ENCODE results near the gene ARHGEF26.

The ARHGEF26 gene

GRCh38 chr3:154113609-154114008 lies 7.6 kb upstream of the ARHGEF26 start:
- DNase-seq (ENCODE audit: low read depth): no peak

GRCh38 chr3:154115332-154115731 lies 5.9 kb upstream of the ARHGEF26 start:
- DNase-seq (ENCODE audit: low read depth): no peak

- DNase-seq (ENCODE audit: low read depth): no peak
Observed at GRCh38 chr3:154119951-154120350, 1.2 kb upstream of the ARHGEF26 start.

GRCh38 chr3:154121701-154122551 lies 736 bp downstream of the ARHGEF26 start:
- DNase-seq (ENCODE audit: low read depth): no peak

GRCh38 chr3:154122552-154122911 lies 1.3 kb downstream of the ARHGEF26 start:
- DNase-seq (ENCODE audit: low read depth): no peak

GRCh38 chr3:154122912-154123559 lies 1.8 kb downstream of the ARHGEF26 start:
- no peak for DNase-seq (ENCODE audit: low read depth)

- DNase-seq (ENCODE audit: low read depth): no peak
Observed at GRCh38 chr3:154123906-154124305, 2.7 kb downstream of the ARHGEF26 start.

GRCh38 chr3:154125378-154126030 lies 4.3 kb downstream of the ARHGEF26 start:
- no peak for DNase-seq (ENCODE audit: low read depth)

GRCh38 chr3:154126651-154127050 lies 5.5 kb downstream of the ARHGEF26 start:
- DNase-seq (ENCODE audit: low read depth): no peak

GRCh38 chr3:154129625-154130024 lies 8.4 kb downstream of the ARHGEF26 start:
- no peak for DNase-seq (ENCODE audit: low read depth)

GRCh38 chr3:154130540-154130939 lies 9.3 kb downstream of the ARHGEF26 start:
- no peak for DNase-seq (ENCODE audit: low read depth)

- no peak for DNase-seq (ENCODE audit: low read depth)
Observed at GRCh38 chr3:154131830-154132229, 10.6 kb downstream of the ARHGEF26 start.

GRCh38 chr3:154132777-154133375 lies 11.7 kb downstream of the ARHGEF26 start:
- no peak for DNase-seq (ENCODE audit: low read depth)

- DNase-seq (ENCODE audit: low read depth): no peak
Observed at GRCh38 chr3:154135511-154136173, 14.5 kb downstream of the ARHGEF26 start.

- DNase-seq (ENCODE audit: low read depth): no peak
Observed at GRCh38 chr3:154137036-154137435, 15.8 kb downstream of the ARHGEF26 start.

GRCh38 chr3:154139996-154140436 lies 18.8 kb downstream of the ARHGEF26 start:
- no peak for DNase-seq (ENCODE audit: low read depth)

GRCh38 chr3:154142608-154143007 lies 21.4 kb downstream of the ARHGEF26 start:
- DNase-seq (ENCODE audit: low read depth): no peak

- no peak for DNase-seq (ENCODE audit: low read depth)
Observed at GRCh38 chr3:154143873-154144272, 22.7 kb downstream of the ARHGEF26 start.

GRCh38 chr3:154144825-154145465 lies 23.8 kb downstream of the ARHGEF26 start:
- DNase-seq (ENCODE audit: low read depth): no peak

- DNase-seq (ENCODE audit: low read depth): no peak
Observed at GRCh38 chr3:154148541-154148940, 27.4 kb downstream of the ARHGEF26 start.

GRCh38 chr3:154149286-154149685 lies 28.1 kb downstream of the ARHGEF26 start:
- DNase-seq (ENCODE audit: low read depth): no peak

- no peak for DNase-seq (ENCODE audit: low read depth)
Observed at GRCh38 chr3:154151969-154152368, 30.8 kb downstream of the ARHGEF26 start.

Data from stimulated activated CD8-positive, alpha-beta memory T cell treated with anti-CD3 and anti-CD28 coated beads, Interleukin-12 subunit alpha, Interleukin-12 subunit beta, amount 100 ng/mL, for 4 hours (primary cell).